WTC11 (cell line): ENCODE data around the gene ZNRF2.

Experiments used
- NFE2L1 ChIP-seq: sonication (generic); formaldehyde crosslinking; IDR thresholded peaks from 2 replicates; pipeline ENCODE4 v1.8.1; 2023; ENCODE audit warnings: missing genetic modification reagents
- ZNF121 ChIP-seq: sonication (generic); formaldehyde crosslinking; IDR thresholded peaks from 2 replicates; pipeline ENCODE4 v1.8.0; 2023; ENCODE audit warnings: missing genetic modification reagents

DNA sequence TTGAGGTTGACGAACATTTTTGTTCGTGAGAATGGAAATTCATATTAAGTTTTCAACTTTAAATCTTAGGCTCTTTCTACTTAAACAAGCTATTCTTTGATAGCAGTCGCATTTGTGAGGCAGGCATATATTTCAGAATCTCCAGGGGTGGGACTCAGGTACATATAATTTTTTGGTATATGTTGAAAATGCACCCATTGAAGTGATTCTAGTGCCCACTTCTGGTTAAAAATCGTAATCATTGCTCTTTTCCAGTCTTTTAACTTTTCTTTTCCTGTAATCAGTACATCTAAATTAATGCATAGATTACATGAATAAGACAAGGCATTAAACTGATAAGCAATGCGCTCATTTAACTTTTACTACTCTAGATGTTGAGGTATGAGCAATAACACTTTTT is 67.8 kb downstream of the ZNRF2 start:
- TF ChIP-seq NFE2L1, result no peak
- TF ChIP-seq ZNF121 (CRISPR knock-in tag), result no peak
